Activated CD8-positive, alpha-beta memory T cell treated with anti-CD3 and anti-CD28 coated beads for 48 hours (primary cell): ENCODE results near the gene PODXL.

Experiments
- DNase-seq, 3 experiments: peaks; one replicate each; pipeline ENCODE4 v3.0.0-alpha.2; 2020; ENCODE audit warnings: low read depth in 2 of 3, low spot score in 2 of 3

Gene PODXL

GRCh38 chr7:131564640-131565039 is 8.2 kb upstream of the PODXL start:
- DNase-seq: no peak

- DNase-seq: no peak
These were observed 7.5 kb upstream of the PODXL start for GRCh38 chr7:131563918-131564317.

- DNase-seq: no peak
These were observed 6.5 kb upstream of the PODXL start for GRCh38 chr7:131562941-131563340.

- DNase-seq: no peak
These were observed 3.6 kb upstream of the PODXL start for GRCh38 chr7:131560061-131560460.

GRCh38 chr7:131557652-131558385 is 1.4 kb upstream of the PODXL start:
- no peak for DNase-seq

GRCh38 chr7:131556909-131557651 is 652 bp upstream of the PODXL start:
- DNase-seq: no peak

- no peak for DNase-seq
These were observed 826 bp downstream of the PODXL start for GRCh38 chr7:131555552-131556052.

- no peak for DNase-seq
These were observed 1.4 kb downstream of the PODXL start for GRCh38 chr7:131554880-131555516.

GRCh38 chr7:131553931-131554330 is 2.5 kb downstream of the PODXL start:
- DNase-seq: no peak

GRCh38 chr7:131552053-131552452 is 4.4 kb downstream of the PODXL start:
- no peak for DNase-seq

- no peak for DNase-seq
These were observed 5.6 kb downstream of the PODXL start for GRCh38 chr7:131550846-131551245.

- no peak for DNase-seq
These were observed 8.1 kb downstream of the PODXL start for GRCh38 chr7:131548371-131548770.

GRCh38 chr7:131547589-131547988 is 8.8 kb downstream of the PODXL start:
- DNase-seq: no peak

GRCh38 chr7:131546583-131547141 is 9.8 kb downstream of the PODXL start:
- peak in 1 of 3 experiments; percentile 10 for DNase-seq

- DNase-seq: no peak
These were observed 10.3 kb downstream of the PODXL start for GRCh38 chr7:131546126-131546525.

- no peak for DNase-seq
These were observed 11.8 kb downstream of the PODXL start for GRCh38 chr7:131544449-131545301.

GRCh38 chr7:131544021-131544420 is 12.4 kb downstream of the PODXL start:
- no peak for DNase-seq

GRCh38 chr7:131543298-131543697 is 13.1 kb downstream of the PODXL start:
- DNase-seq: no peak

GRCh38 chr7:131540491-131541162 is 15.8 kb downstream of the PODXL start:
- DNase-seq: no peak

- DNase-seq: no peak
These were observed 17.6 kb downstream of the PODXL start for GRCh38 chr7:131538813-131539179.
